ENCODE measurements around the gene GIMAP4.

GRCh38 chr7:150567169-150567568 is at the start of gene GIMAP4:
- TF ChIP-seq, protein P1, sequence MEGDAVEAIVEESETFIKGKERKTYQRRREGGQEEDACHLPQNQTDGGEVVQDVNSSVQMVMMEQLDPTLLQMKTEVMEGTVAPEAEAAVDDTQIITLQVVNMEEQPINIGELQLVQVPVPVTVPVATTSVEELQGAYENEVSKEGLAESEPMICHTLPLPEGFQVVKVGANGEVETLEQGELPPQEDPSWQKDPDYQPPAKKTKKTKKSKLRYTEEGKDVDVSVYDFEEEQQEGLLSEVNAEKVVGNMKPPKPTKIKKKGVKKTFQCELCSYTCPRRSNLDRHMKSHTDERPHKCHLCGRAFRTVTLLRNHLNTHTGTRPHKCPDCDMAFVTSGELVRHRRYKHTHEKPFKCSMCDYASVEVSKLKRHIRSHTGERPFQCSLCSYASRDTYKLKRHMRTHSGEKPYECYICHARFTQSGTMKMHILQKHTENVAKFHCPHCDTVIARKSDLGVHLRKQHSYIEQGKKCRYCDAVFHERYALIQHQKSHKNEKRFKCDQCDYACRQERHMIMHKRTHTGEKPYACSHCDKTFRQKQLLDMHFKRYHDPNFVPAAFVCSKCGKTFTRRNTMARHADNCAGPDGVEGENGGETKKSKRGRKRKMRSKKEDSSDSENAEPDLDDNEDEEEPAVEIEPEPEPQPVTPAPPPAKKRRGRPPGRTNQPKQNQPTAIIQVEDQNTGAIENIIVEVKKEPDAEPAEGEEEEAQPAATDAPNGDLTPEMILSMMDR (conservative IDR thresholded peaks at IDR 0.05) = no peak
- TF ChIP-seq EZH2 (IDR thresholded peaks at IDR 0.05; ENCODE audit: low read depth) = no peak
